ENCODE results near the gene PHF21B.
"Not testable (repeated sequence)": the region's sequence is repeated elsewhere in the genome, so short reads cannot be mapped to it uniquely, and the experiment has no call there.

PHF21B gene

DNA sequence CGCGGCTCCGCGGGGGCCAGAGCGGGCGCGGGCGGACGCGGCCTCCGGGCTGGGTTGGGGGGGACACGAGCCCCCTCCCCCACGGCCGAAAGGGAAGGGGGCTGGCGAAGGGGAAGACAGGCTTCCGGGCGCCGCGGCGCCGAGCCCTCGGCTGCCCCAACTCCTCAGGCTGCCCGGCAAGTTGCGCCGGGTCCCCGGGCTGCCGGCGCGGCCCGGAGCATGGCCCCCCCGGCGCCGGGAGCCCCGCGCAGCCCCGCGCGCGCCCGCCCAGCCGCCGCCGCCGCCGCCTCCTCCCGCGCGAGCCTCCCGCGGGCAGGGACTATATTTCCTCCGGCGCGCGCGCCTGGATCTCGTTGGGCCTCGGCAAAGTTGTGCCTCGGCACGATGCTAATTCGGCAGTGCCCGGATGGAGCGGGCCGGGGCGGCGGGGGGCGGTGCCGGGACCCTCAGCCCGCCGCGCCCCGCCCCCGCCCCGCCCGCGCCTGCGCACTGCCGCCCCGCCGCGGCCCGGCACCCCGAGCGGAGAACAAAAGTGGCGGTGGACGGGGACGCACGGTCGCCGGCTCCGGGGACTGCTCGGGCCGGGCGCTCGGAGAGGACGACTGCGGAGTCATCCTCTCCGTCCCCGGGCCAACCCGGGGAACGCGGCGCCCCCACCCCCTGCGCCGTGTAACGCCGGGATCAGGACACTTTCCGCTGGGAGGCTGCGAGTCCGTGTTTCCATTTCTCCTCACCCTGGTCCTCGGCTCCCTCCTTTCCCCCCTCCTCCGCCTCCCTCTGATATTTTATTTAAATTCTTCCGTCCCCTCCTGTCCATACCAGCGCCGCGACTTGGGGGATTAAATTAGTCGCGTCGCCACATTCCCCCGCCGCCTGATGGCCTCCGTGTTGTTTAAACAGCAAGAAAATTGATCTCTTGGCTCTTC lies at the start of gene PHF21B:
TSS of gene PHF21B (minus strand) at position 400 of the 926 bp plus-strand sequence. CDS start 456 bp downstream, outside the sequence.
- DNase-seq: peak; percentile 50 to 60

DNA sequence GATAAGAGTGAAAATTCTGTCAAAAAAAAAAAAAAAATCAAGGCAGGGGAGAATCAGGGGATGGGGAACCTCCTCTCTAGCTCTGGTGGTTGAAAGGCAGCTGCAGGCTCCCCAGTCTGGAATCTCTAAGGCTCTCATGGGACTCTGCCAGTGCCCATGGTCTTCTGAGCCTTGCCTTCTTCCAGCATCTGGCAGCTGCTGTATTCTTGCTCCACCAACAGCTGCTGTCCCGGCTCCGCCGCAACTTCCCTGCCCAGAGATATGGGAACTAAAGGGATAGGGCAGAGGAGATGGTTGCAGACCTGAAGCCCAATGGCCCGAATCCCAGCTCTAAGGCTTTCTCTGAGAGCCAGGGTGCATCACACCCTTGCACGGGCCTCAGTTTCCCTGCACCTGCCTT lies 49.5 kb upstream of the PHF21B start:
- DNase-seq: no peak

DNA sequence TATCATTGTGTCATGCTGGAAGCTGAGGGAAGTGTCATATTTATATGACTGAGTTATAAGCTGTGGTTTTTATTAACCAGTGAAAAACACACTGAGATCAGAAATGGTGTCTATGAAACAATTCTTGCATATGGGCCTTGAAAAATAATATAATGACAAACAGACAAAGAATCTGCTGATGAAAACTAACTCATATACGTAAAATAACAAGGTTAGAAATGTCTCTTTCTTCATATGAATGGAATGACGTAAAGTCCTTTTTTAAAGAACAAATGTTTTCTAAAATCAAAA lies 48.8 kb upstream of the PHF21B start:
- no peak for DNase-seq

DNA sequence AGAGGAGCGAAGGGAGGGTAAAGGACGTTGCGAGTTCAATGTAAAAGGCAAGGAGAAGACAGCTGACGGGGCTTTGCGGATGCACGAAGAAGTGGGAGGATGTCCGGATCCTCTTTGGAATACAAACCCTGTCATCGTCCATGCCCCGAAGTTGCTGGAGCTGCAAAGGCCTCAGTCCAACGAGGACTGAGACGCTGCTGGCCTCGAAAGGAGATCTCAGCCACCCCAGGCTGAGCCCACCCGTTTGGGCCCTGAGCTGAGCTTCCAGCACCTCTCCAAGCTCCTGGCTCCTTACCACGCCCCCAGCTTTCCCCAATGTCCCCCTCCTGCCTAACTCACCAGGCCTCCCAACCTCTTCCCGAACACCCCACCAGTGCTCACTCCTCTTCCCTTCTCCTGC lies 46.1 kb upstream of the PHF21B start:
- DNase-seq: no peak

DNA sequence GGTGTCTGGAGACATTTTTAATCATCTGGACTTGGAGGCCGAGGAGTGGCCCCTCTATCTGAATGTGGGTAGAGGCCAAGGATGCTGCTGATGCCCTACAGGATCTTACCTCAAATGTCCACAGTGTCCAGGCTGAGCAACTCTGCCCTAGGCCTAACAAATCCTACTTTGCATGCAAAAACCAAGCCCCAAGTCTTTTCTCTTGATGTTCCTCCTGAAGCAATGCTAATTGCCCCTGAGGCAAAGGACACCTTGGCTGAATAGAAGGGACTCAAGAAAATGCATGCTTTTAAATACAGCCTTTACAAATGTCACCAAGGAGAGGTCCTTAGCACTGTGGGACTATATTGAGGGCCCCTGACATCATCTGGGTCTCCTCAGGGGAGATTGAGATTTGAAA lies 43.8 kb upstream of the PHF21B start:
- DNase-seq: no peak

DNA sequence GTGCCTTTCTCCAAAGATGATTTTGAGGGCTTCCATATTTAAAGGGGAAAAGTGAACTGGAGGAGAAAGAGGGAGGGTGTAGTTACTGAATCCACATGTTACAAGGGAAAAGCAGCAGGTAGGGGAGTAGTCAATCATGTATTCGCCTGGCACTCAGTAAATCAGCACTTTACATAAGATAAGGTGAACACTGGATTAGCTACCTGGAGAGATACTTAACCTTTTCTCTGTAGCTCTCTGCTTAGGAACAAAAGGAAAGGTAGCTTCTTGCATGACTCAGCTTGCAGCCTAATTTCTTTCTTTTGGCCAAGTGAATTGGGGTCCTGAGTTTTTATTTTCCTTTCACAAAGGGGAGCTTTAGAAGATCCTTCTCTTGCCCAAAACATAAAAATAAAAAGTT lies 43.3 kb upstream of the PHF21B start:
- DNase-seq: no peak

DNA sequence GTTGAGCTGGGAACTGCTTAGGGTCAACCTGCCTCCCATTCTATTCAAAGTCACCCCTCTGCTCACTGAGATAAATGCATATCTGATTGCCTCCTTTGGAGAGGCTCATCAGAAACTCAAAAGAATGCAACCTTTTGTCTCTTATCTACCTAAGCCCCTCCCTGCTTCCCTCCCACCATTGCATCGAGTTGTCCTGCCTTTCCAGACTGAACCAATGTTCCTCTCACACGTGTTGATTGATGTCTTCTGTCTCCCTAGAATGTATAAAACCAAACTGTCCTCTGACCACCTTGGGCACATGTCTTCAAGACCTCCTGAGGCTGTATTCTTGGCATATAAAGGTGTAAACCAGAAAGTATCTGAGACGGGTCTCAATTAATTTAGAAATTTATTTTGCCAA lies 42.9 kb upstream of the PHF21B start:
- not testable (repeated sequence) for DNase-seq

DNA sequence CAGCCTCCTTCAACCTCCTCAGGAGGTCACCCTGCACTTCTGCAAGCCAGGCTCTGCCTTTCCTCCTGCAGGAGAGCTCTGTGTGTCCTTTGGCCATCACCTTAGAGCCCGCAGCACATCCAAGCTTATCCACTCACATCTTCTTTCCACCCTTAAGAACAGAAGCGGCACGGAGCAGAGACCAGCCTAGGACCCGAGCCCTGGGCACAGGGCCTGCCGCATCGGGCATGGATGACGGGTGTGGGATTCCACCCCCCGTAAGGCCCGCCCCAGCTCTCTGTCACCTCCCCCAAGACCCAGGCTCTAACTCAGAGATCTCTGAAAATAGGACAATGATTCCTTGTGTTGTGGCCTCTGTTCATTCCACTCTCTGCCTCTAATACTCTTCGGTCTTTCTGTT lies 42.1 kb upstream of the PHF21B start:
- no peak for DNase-seq

DNA sequence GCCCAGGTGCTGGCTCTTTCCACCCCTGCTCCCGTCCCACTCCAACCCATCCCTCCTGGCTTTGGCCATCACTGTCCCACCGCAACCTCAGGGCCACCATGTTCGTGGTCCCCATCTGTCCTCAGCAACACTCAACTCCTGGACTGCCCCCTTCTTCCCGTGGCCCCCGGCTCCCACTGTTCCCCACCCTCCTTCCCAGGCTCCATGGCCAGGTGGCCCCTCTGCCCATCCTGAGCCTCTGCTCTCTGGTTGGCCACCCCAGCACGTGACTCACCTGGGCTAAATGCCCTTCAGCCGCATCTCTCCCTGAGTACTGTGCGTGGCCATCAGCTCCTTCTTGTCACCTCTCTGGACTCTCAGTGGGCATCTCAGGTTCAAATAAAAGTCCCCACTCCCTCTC lies 41.6 kb upstream of the PHF21B start:
- DNase-seq: no peak

DNA sequence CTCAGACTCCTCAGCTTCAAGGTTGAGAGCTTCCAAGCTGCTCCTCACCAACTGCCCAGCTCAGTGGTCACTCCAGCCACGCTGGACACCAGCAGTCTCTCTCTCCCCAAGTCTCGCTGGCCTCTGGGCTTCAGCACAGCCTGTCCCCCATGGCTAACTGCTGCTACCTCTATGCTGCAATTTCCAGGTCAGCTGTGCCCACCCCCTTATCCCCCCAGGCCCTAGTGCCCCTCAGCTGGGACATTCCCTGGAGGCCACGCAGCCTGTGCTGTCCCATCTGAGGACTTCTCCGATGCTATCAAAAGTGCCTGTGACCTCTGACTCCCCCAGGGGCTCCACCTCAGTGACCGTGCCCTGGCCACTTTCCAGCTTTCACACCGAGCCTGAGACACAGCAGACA lies 37.5 kb upstream of the PHF21B start:
- DNase-seq: no peak

DNA sequence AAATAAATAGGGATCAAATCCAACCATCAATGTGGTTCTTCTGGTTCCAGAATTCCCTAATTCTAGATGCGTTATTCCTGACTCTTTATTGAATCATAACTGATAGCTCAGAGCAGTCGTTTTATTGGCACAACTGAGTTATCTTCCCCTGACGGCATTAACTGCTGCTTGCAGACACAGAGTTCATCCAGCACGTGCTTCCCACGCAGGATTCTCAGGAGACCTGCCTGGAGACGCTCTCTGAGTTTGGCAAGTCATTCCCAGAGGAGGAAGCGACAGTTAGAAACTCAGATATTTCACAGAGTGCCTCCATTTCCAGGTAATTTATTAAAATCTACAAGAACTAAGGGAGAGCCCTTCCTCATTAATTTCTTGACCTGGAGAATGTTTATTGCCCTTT lies 35.4 kb upstream of the PHF21B start:
- no peak for DNase-seq

DNA sequence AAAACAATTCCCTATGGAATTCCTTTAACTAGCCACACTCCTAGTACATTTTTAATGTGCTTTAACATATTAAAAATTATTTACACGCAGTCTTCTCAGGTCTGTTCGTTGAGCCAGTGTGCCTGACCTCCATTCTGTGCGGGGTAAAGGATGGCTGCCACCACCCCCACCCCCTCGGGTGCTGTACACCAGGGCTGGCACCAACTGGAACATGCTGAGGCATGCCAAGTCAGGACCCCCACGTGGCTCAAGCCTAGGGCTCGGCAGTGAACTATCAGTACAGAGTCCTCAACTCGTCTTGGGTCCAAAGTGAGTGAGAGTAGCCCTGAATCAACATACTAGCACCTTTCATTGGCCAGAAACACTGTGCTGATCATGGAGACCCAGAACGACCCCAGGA lies 32.5 kb upstream of the PHF21B start:
- no peak for DNase-seq

DNA sequence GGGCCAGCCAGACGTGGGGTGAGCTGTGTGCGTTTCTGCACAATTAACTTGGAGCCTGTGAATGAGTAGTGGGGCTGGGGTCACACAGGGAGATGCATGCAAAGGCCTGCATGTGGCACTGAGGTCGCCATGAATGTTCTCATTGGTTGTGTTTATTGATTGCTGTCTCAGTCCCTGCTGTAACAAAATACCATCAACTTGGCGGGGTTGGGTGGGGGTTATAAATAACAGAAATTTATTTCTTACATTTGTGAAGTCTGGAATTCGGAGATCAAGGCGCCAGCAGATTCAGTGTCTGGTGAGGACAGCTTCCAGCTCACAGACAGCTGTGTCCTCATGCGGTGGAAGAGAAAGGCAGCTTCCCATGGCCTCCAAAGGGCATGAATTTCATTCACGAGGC lies 29.3 kb upstream of the PHF21B start:
- no peak for DNase-seq

DNA sequence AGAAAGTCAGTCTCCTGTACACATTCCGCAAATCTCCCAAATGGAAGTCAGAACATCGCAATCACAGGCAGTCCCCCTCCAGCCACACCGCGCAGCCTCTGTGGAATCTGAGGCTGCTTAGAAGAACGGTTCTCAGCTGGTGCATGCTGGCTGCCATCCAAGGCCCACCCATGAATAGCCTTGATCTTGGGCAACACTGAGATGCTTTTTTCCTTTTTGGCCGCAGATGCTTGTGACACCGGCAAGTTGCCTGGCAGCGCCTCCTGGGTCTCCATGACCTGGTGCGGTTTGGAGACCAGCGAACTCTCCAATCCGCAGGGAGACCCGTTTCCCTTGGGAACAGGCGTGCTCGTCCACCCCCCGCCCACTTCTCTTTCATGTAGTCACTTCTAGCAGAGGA lies 26.3 kb upstream of the PHF21B start:
- no peak for DNase-seq

DNA sequence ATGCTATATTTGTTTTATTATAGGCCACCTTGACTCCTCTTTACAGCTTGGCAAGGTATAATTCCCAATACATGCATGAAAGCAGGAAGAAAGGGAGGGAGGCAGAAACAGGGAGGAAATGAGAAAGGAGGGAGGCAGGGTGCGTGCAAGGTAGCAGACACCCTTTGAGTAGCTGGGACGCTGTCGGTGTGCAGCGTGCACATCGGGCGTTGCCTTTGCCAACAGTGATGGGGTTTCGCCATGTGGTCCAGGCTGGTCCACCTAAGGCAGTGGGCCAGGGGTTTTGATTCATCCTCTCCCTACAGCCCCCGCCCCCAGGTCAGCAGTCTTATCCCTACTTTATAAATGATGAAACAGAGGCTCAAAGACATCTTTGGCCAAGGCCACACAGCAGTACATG lies 25.0 kb upstream of the PHF21B start:
- no peak for DNase-seq

DNA sequence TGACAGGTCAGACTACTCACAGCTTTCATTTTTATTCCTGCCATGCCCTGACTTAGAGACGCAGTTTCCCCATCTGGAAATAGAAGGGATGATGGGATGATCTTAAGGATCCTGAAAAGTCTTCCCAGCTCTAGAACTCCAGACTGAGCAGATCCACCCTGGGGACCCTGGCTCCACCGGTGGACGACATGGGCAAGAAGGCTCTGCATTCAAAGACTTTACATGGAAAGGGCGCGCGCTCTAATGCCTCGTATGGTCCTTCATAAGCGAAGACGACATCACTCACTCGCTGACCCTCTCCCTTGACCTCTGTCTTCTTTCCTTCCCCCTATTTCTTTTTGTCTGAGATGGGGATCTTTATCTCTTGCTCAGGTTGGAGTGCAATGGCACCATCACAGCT lies 24.4 kb upstream of the PHF21B start:
- no peak for DNase-seq

DNA sequence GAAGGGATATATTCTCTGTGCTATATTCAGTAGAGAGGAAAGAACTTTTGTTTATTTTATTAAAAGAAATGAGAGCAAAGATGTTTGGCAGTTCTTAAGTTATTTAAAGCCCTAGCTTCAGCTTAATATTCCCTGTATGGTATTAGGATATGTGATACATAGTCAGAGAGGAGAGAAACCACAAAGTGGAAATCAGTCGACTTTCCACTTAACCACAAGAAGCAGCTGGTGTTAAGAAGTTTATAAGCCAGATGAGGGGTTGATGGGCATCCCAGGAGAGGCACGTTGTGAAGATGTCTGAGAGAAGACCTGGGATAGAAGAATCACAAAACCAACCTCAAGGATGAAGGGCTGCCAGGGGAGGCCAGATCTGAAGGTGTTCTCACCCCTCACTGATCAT lies 23.3 kb upstream of the PHF21B start:
- no peak for DNase-seq

DNA sequence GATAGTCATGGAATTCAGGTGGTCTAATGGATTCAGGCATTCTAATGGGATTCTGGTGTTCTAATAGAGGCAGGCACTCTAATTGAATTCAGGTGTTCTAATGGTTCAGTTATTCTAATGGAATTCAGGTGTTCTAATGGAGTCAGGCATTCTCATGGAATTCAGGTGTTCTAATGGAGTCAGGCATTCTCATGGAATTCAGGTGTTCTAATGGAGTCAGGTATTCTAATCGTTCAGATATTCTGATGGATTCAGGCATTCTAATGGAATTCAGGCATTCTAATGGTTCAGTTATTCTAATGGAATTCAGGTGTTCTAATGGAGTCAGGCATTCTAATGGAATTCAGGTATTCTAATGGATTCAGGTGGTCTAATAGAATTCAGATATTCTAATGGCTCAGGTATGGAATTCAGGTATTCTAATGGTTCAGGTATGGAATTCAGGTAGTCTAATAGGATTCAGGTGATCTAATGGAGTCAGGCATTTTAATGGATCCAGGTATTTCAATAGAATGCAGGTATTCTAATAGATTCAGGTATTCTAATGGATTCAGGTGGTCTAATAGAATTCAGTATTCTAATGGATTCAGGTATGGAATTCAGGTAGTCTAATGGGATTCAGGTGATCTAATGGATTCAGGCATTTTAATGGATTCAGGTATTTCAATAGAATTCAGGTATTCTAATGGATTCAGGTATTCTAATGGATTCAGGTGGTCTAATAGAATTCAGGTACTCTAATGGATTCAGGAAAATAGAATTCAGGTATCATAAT lies 22.0 kb upstream of the PHF21B start:
- DNase-seq: no peak

DNA sequence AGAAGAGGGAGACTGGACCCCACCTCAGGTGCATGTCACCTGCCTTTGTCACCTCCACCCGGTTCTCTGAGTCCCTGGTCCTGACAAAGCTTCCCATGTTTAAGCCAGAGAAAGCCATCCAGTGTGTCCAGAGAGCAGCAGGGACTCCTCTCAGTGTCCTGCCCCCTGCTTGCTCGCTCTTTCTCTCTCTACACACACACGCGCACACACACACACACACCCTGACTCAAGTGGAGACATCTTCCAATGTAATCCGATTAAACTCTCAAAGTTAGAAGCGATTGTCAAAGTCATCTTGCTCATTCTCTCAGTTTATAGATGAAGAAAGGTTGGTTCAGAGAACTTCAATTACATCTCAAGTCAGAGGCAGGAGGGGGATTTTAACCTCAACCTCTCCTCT lies 19.7 kb upstream of the PHF21B start:
- DNase-seq: no peak

DNA sequence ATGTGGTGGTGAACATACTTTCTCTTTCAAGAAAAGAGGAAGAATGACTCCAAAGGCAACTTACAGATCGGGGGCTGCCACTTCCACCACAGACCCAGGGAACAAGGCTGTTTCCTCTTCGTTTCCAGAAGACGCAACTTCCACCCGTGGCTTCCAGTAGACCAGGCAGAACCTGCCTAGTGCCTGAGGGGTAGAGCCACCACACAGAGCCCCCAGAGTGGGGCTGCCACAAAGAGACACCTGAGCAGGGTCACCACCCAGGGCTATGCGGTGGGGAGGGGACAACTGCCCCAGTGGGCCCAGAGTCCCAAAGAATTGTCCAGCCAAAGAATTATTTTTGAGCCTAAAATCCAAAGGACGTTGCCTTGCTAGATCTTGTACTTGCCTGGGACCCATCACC lies 16.7 kb upstream of the PHF21B start:
- no peak for DNase-seq

DNA sequence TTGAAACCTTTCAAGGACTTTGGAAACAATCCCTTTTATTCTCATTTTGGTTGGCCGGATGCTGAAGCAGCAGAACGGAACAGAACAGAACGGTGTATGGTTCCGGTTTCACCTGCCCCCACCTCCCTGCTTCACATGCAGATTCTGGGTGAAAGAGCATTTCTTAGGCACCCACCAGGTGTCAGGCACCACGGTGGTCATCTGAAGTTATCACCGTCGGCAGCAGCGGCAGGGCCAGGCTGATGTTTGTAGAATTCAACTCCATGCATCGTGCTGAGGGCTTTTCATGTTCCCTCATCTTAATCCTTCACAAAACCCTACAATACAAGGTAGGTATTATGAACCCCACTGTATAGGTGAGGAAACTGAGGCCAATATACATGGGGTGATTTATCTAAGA lies 13.6 kb upstream of the PHF21B start:
- no peak for DNase-seq

DNA sequence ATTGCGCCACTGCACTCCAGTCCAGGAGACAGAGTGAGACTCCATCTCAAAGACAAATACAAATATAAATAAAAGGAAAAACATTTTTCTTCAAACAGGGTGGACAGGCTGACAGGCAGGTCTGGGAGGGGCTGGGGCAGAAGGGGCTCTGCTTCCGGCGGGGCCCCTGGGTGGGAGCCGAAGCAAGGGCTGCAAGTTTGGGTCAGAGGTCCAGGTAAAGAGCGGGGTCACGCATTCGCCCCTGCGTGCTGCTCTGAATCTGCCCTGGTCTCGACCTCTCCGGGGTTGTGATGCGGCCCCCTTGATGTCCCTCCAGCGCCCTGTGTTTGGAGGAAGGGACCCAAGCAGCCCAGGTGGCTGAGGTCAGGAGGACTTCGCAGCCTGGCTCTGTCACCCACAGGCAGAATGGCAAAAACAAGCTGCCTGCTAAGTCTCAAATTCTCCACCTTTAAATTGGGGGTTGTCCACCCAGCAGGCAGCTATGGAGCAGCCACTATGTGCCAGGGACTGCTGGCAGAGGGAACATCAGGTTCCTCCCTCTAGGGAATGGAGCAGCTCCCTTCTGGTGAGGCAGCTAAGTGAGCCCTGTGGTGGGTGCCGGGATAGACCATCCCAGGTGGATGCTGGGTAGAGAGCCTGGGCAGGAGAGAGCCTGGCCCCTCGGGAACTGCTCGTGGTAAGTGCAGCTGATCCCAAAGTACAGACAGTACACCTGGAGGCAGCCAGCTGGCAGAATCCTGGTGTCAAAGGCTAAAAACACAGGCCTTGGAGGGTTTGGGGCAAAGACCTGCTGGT lies 10.3 kb upstream of the PHF21B start:
- no peak for DNase-seq

DNA sequence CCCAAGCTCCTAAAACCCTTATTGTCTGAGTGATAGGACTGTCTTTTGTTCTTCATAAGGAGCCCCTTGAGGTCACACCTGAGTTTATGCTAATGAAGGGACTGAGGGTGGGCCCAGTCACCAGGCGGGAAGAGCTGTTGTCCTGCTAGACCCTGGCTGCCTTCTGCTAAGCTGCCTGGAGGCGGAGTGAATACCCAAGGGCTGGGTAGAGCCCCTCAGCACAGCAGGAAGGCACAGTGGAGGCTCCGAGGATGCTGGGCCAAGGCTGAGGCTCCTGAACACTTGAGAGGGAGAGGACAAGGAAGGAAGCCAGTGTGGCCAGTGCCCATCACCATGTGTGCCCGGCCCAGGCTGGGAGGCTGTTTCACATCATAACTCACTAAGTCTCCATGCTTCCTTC lies 4.8 kb upstream of the PHF21B start:
- no peak for DNase-seq

DNA sequence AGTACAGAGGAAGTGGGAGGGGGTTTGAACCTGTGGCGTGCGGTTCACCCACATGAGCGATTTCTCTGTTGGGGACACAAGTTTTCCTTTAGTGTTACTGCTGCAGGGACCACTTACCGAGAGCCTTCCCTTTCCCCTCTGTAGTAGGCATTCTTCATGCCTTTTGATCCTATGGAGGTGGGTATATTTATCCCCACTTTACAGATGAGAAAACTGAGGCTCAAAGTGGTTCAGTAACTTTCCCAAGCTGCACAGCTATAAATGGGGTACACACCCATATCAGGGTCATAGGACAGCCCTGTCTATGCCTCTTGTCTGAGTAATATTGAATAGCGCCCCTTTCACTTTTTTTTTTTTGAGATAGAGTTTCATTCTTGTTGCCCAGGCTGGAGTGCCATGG lies 3.3 kb upstream of the PHF21B start:
- no peak for DNase-seq

Measured in NCI-H2081 (cell line).